B cell (primary cell): ENCODE measurements around the gene GPR158. TPM values are rescaled to one million over a fixed set of nuclear protein-coding genes. Genes with fewer than 3 reads are reported as not detected.

Experiments used
- ATAC-seq: fragments of 200-7000 bp; cut with Tn5 transposase; one replicate; pipeline ENCODE4 v1.10.0; 2021; ENCODE audit warnings: low read depth, mild to moderate bottlenecking, moderate number of reproducible peaks, moderate library complexity
- CTCF ChIA-PET: fragments of 350-600 bp; sonication (Branson Sonifier 250); formaldehyde crosslinking; loops from one replicate; lab custom pipeline; 2021; ENCODE audit warnings: antibody characterized with exemption, inconsistent platforms; lab: Charles Lee
- POLR2A ChIA-PET: fragments of 350-600 bp; sonication (Branson Sonifier 250); formaldehyde crosslinking; loops from one replicate; lab custom pipeline; 2021; ENCODE audit warnings: antibody characterized with exemption; lab: Charles Lee
- DNase-seq: peaks from one replicate; pipeline ENCODE4 v3.0.0; 2013
- H2AFZ ChIP-seq: 2 replicates; pipeline ENCODE4 v1.6.1; 2012; ENCODE audit warnings: mild to moderate bottlenecking, low read depth, low read length; ENCODE audit not compliant: insufficient read depth, poor library complexity, severe bottlenecking
- H3K27ac ChIP-seq, 2 donors: 1 replicate in 1 of 2; 2 replicates in 1 of 2; pipeline ENCODE4 v1.5.1; 2012 to 2013; ENCODE audit warnings: low read length in 2 of 2, mild to moderate bottlenecking in 2 of 2, moderate library complexity in 1 of 2
- H3K27me3 ChIP-seq, 4 experiments: fragments of 200-600 bp in 1 of 4; sonication (generic) in 1 of 4; replicated peaks in 1 of 4; 1 replicate in 2 of 4; 2 replicates in 2 of 4; pipeline versions ENCODE4 v1.6.1 to v1.7.0; 2013 to 2016; ENCODE audit warnings: low read length in 3 of 4, mild to moderate bottlenecking in 2 of 4, mixed read lengths in 1 of 4, moderate library complexity in 1 of 4; ENCODE audit not compliant: insufficient read depth in 4 of 4, control insufficient read depth in 3 of 4; ENCODE audit errors: control extremely low read depth in 1 of 4
- H3K36me3 ChIP-seq, 2 experiments: replicated peaks in 1 of 2; 1 replicate in 1 of 2; 2 replicates in 1 of 2; pipeline versions ENCODE4 v1.6.1 to v1.7.1; 2013; ENCODE audit warnings: low read length in 1 of 2; ENCODE audit not compliant: insufficient read depth in 2 of 2, control insufficient read depth in 1 of 2; ENCODE audit errors: control extremely low read depth in 1 of 2, extremely low read depth in 1 of 2
- H3K4me1 ChIP-seq, 2 donors: fragments of 200-600 bp in 1 of 2; sonication (generic) in 1 of 2; 1 replicate in 1 of 2; 2 replicates in 1 of 2; pipeline versions ENCODE4 v1.5.1 to v1.6.1; 2013 to 2017; ENCODE audit warnings: low read length in 2 of 2; ENCODE audit not compliant: control insufficient read depth in 2 of 2, insufficient read depth in 2 of 2
- H3K4me2 ChIP-seq: replicated peaks from 2 replicates; pipeline ENCODE3; 2012; ENCODE audit warnings: mild to moderate bottlenecking, low read depth, low read length; ENCODE audit not compliant: poor library complexity, severe bottlenecking
- H3K4me3 ChIP-seq, 5 experiments: fragments of 200-600 bp in 1 of 5; sonication (generic) in 1 of 5; 1 replicate in 3 of 5; 2 replicates in 2 of 5; pipeline versions ENCODE4 v1.5.1 to v1.7.0; 2011 to 2016; ENCODE audit warnings: low read length in 4 of 5, mild to moderate bottlenecking in 4 of 5, low read depth in 2 of 5, control low read depth in 1 of 5, moderate library complexity in 1 of 5; ENCODE audit not compliant: insufficient read depth in 1 of 5; ENCODE audit errors: control extremely low read depth in 1 of 5, extremely low read depth in 1 of 5
- H3K79me2 ChIP-seq: fragments of 200-600 bp; sonication (generic); one replicate; pipeline ENCODE4 v1.6.0; 2016; ENCODE audit warnings: low read length; ENCODE audit not compliant: control insufficient read depth, insufficient read depth
- H3K9ac ChIP-seq: fragments of 200-600 bp; sonication (generic); 2 replicates; pipeline ENCODE4 v1.6.1; 2017; ENCODE audit warnings: mild to moderate bottlenecking, low read length, moderate library complexity
- H3K9me3 ChIP-seq, 3 donors: one replicate each; pipeline versions ENCODE4 v1.6.1 to v1.7.1; 2013; ENCODE audit warnings: low read length in 2 of 3; ENCODE audit not compliant: control insufficient read depth in 2 of 3, insufficient read depth in 1 of 3; ENCODE audit errors: control extremely low read depth in 1 of 3
- H4K20me1 ChIP-seq: 2 replicates; pipeline ENCODE4 v1.6.0; 2012; ENCODE audit warnings: mild to moderate bottlenecking, low read length; ENCODE audit not compliant: insufficient read depth, control insufficient read depth, poor library complexity, severe bottlenecking
- H3K27ac Mint-ChIP-seq: one replicate; pipeline ENCODE4 v1.8.0; 2021; ENCODE audit warnings: mixed read lengths
- H3K27me3 Mint-ChIP-seq: one replicate; pipeline ENCODE4 v1.8.0; 2021; ENCODE audit warnings: mixed read lengths
- H3K4me1 Mint-ChIP-seq: one replicate; pipeline ENCODE4 v1.8.0; 2021; ENCODE audit warnings: mixed read lengths
- H3K4me3 Mint-ChIP-seq: one replicate; pipeline ENCODE4 v1.8.0; 2021; ENCODE audit warnings: mixed read lengths
- H3K9me3 Mint-ChIP-seq: one replicate; pipeline ENCODE4 v1.8.0; 2022; ENCODE audit warnings: mixed read lengths; ENCODE audit not compliant: insufficient read depth
- CTCF ChIP-seq: fragments of 200-600 bp; IDR thresholded peaks from one replicate; pipeline ENCODE4 v1.8.0; 2022; ENCODE audit warnings: antibody characterized with exemption, mild to moderate bottlenecking
- EZH2 ChIP-seq: IDR thresholded peaks from 2 replicates; pipeline ENCODE4 v1.6.1; 2012; ENCODE audit warnings: borderline replicate concordance, low read depth, mild to moderate bottlenecking, moderate library complexity, low read length; ENCODE audit not compliant: insufficient read depth, poor library complexity, severe bottlenecking
- WGBS: methylation state at CpG from one replicate; pipeline ENCODE4 v1.1.5; 2013; ENCODE audit warnings: missing lambda C conversion rate; ENCODE audit not compliant: insufficient coverage; 5-methylcytosine and 5-hydroxymethylcytosine counted together
- intact Hi-C: fragments of 100-400 bp; cut with micrococcal nuclease; formaldehyde crosslinking; loops from one replicate; pipeline ENCODE4 v1.10.0; 2022
- polyA plus RNA-seq: library from polyadenylated mRNA; depleted of rRNA; stranded (reverse); fragments of >200 nt; gene quantifications from 2 replicates; pipeline ENCODE4 v1.2.3, GENCODE V29; 2012
- total RNA-seq, 2 donors: library from RNA; stranded (reverse); fragments of 120-200 nt in 1 of 2; gene quantifications; 1 replicate in 1 of 2; 2 replicates in 1 of 2; pipeline versions ENCODE4 v1.2.3 to v1.2.4, GENCODE V29; 2013 to 2022

Gene GPR158
- total and polyA plus RNA-seq, 2 donors (not counting 1 experiment from before 2014, with no cell fraction given), result not detected

- no peak overlapping the region for H3K4me3 Mint-ChIP-seq
- POLR2A ChIA-PET, result no interaction called here
- WGBS, result 96% methylated on average over 11 of the region's 20 CpGs
- H3K9me3 Mint-ChIP-seq, result peaks cover 6% of the 10 kb centered on the region
- no peak overlapping the region for H3K4me2 ChIP-seq
- CTCF ChIA-PET, result no interaction called here
- no peak for DNase-seq
- no peak overlapping the region for H3K4me3 ChIP-seq
- no peak overlapping the region for H2AFZ ChIP-seq
- intact Hi-C loops, result no loop called here
- no peaks in the 10 kb centered on the region for H3K27me3 Mint-ChIP-seq
- no peaks in the 10 kb centered on the region for H3K4me1 Mint-ChIP-seq
- H3K4me1 ChIP-seq, result no peaks in the 10 kb centered on the region
- no peaks in the 10 kb centered on the region for H4K20me1 ChIP-seq
- H3K9me3 ChIP-seq, result no peaks in the 10 kb centered on the region
- no peaks in the 10 kb centered on the region for H3K79me2 ChIP-seq
- no peak overlapping the region for H3K9ac ChIP-seq
- no peaks in the 10 kb centered on the region for H3K27me3 ChIP-seq
- no peak overlapping the region for H3K27ac Mint-ChIP-seq
- no peak overlapping the region for H3K27ac ChIP-seq
- no peak for ATAC-seq
- H3K36me3 ChIP-seq, result no peaks in the 10 kb centered on the region
- no peak for TF ChIP-seq CTCF
- no peak for TF ChIP-seq EZH2
Observed at GRCh38 chr10:25465582-25466372, 291.0 kb downstream of the GPR158 start.

GRCh38 chr10:25467881-25468280 is 293.1 kb downstream of the GPR158 start:
- Histone ChIP-seq H3K9me3 (no peaks in the 10 kb centered on the region), H4K20me1 (no peaks in the 10 kb centered on the region), H3K27me3 (no peaks in the 10 kb centered on the region), H3K27ac (no peak overlapping the region), H3K4me2 (no peak overlapping the region), H2AFZ (no peak overlapping the region), H3K4me1 (no peaks in the 10 kb centered on the region), H3K79me2 (no peaks in the 10 kb centered on the region), H3K4me3 (no peak overlapping the region), H3K9ac (no peak overlapping the region), H3K36me3 (no peaks in the 10 kb centered on the region)
- TF ChIP-seq EZH2 (no peak), CTCF (no peak)
- Mint-ChIP-seq H3K9me3 (peaks cover 3% of the 10 kb centered on the region), H3K27ac (no peak overlapping the region), H3K4me3 (no peak overlapping the region), H3K27me3 (no peaks in the 10 kb centered on the region), H3K4me1 (no peaks in the 10 kb centered on the region)
- ATAC-seq (no peak), DNase-seq (no peak)
- ChIA-PET POLR2A (no interaction called here), CTCF (no interaction called here)
- 76% methylated on average over 5 of the region's 8 CpGs for WGBS
- intact Hi-C loops, result no loop called here
